Fibroblast of lung (primary cell): ENCODE measurements around the gene GLIS1. TPM values are rescaled to one million over a fixed set of nuclear protein-coding genes. Genes with fewer than 3 reads are reported as not detected.

ENCODE experiments used
- DNase-seq, 2 donors: peaks; one replicate each; pipeline versions ENCODE4 v3.0.0 to v3.0.0-alpha.2; 2010; ENCODE audit warnings: low read depth in 2 of 2
- H2AFZ ChIP-seq: 2 replicates; pipeline ENCODE4 v1.5.1; 2012; ENCODE audit warnings: low read length, control low read depth, inconsistent platforms
- H3K27ac ChIP-seq: 2 replicates; pipeline ENCODE4 v1.5.1; 2011; ENCODE audit warnings: low read length, control low read depth; ENCODE audit not compliant: insufficient read depth
- H3K27me3 ChIP-seq: 2 replicates; pipeline ENCODE4 v1.5.1; 2011; ENCODE audit warnings: mild to moderate bottlenecking, low read length; ENCODE audit not compliant: control insufficient read depth, insufficient read depth
- H3K36me3 ChIP-seq: 2 replicates; pipeline ENCODE4 v1.5.1; 2011; ENCODE audit warnings: low read length; ENCODE audit not compliant: control insufficient read depth, insufficient read depth
- H3K4me1 ChIP-seq: 2 replicates; pipeline ENCODE4 v1.5.1; 2011; ENCODE audit warnings: low read length; ENCODE audit not compliant: control insufficient read depth, insufficient read depth; ENCODE audit errors: extremely low read depth
- H3K4me2 ChIP-seq: 2 replicates; pipeline ENCODE4 v1.5.1; 2011; ENCODE audit warnings: low read length, control low read depth; ENCODE audit not compliant: insufficient read depth; ENCODE audit errors: extremely low read depth
- H3K4me3 ChIP-seq, 4 experiments: fragments of 200-600 bp in 1 of 4; sonication (generic) in 1 of 4; replicated peaks in 1 of 4; 2 replicates each; pipeline ENCODE4 v1.5.1; 2011 to 2016; ENCODE audit warnings: low read length in 4 of 4, low read depth in 3 of 4, mild to moderate bottlenecking in 3 of 4, control low read depth in 2 of 4, inconsistent platforms in 1 of 4, mixed read lengths in 1 of 4; ENCODE audit not compliant: insufficient read depth in 1 of 4; ENCODE audit errors: control extremely low read depth in 1 of 4
- H3K79me2 ChIP-seq: 2 replicates; pipeline ENCODE4 v1.5.1; 2012; ENCODE audit warnings: mild to moderate bottlenecking, low read length, inconsistent platforms; ENCODE audit not compliant: control insufficient read depth, insufficient read depth
- H3K9ac ChIP-seq: 2 replicates; pipeline ENCODE4 v1.5.1; 2011; ENCODE audit warnings: mild to moderate bottlenecking, low read length, control low read depth; ENCODE audit not compliant: insufficient read depth
- H3K9me3 ChIP-seq: 2 replicates; pipeline ENCODE4 v1.5.1; 2012; ENCODE audit warnings: low read depth, low read length; ENCODE audit not compliant: control insufficient read depth, insufficient read depth
- H4K20me1 ChIP-seq: 2 replicates; pipeline ENCODE4 v1.5.1; 2011; ENCODE audit warnings: low read length; ENCODE audit not compliant: control insufficient read depth, insufficient read depth; ENCODE audit errors: extremely low read depth
- CTCF ChIP-seq, 2 donors: IDR thresholded peaks in 1 of 2; conservative IDR thresholded peaks in 1 of 2; 1 replicate in 1 of 2; 2 replicates in 1 of 2; pipeline ENCODE4 v1.5.1; 2011 to 2012; ENCODE audit warnings: low read length in 2 of 2, control low read depth in 1 of 2, inconsistent platforms in 1 of 2, low read depth in 1 of 2, mild to moderate bottlenecking in 1 of 2
- EZH2 ChIP-seq: IDR thresholded peaks from 2 replicates; pipeline ENCODE4 v1.5.1; 2012; ENCODE audit warnings: low read length, control low read depth, mild to moderate bottlenecking; ENCODE audit errors: missing control alignments
- polyA plus RNA-seq, 2 donors: library from polyadenylated mRNA; depleted of rRNA in 1 of 2; stranded (reverse) in 1 of 2; unstranded in 1 of 2; fragments of >200 nt; gene quantifications; 2 replicates each; pipeline ENCODE4 v1.2.1, GENCODE V29; 2011 to 2012; ENCODE audit warnings: missing spikeins in 1 of 2
- total RNA-seq: library from RNA; depleted of rRNA; stranded (reverse); fragments of >200 nt; gene quantifications from 2 replicates; pipeline ENCODE4 v1.2.1, GENCODE V29; 2014

GLIS1 gene
- total and polyA plus RNA-seq, 2 donors (not counting 1 experiment from before 2014, with no cell fraction given), result under 0.01 to 0.05 TPM

- no peak overlapping the region for H3K4me3 ChIP-seq
- no peak overlapping the region for H3K27ac ChIP-seq
- no peak overlapping the region for H2AFZ ChIP-seq
- no peak for DNase-seq
- no peaks in the 10 kb centered on the region for H3K36me3 ChIP-seq
- H3K4me2 ChIP-seq, result no peak overlapping the region
- no peaks in the 10 kb centered on the region for H3K9me3 ChIP-seq
- no peaks in the 10 kb centered on the region for H4K20me1 ChIP-seq
- no peaks in the 10 kb centered on the region for H3K4me1 ChIP-seq
- H3K79me2 ChIP-seq, result no peaks in the 10 kb centered on the region
- peaks cover 4% of the 10 kb centered on the region for H3K27me3 ChIP-seq
- no peak overlapping the region for H3K9ac ChIP-seq
- TF ChIP-seq EZH2, result no peak
- TF ChIP-seq CTCF (conservative IDR thresholded peaks at IDR 0.05 in 1 of 2, IDR thresholded peaks at IDR 0.05 in 1 of 2; ENCODE audit: low read depth in 1 of 2, low read length in 2 of 2), result no peak
Measured at GRCh38 chr1:53700776-53701175, 38.2 kb downstream of the GLIS1 start.

- no peak overlapping the region for H3K4me3 ChIP-seq
- peaks cover 3% of the 10 kb centered on the region for H3K27me3 ChIP-seq
- H3K36me3 ChIP-seq, result no peaks in the 10 kb centered on the region
- no peak overlapping the region for H2AFZ ChIP-seq
- TF ChIP-seq CTCF (conservative IDR thresholded peaks at IDR 0.05 in 1 of 2, IDR thresholded peaks at IDR 0.05 in 1 of 2; ENCODE audit: low read depth in 1 of 2, low read length in 2 of 2), result no peak
- TF ChIP-seq EZH2, result no peak
- no peak overlapping the region for H3K27ac ChIP-seq
- H3K79me2 ChIP-seq, result no peaks in the 10 kb centered on the region
- no peak for DNase-seq
- H3K9ac ChIP-seq, result no peak overlapping the region
- no peak overlapping the region for H3K4me2 ChIP-seq
- H3K4me1 ChIP-seq, result no peaks in the 10 kb centered on the region
- no peaks in the 10 kb centered on the region for H4K20me1 ChIP-seq
- no peaks in the 10 kb centered on the region for H3K9me3 ChIP-seq
Measured at GRCh38 chr1:53699981-53700380, 39.0 kb downstream of the GLIS1 start.

- no peak for DNase-seq
- H4K20me1 ChIP-seq, result no peaks in the 10 kb centered on the region
- H3K9ac ChIP-seq, result no peak overlapping the region
- no peak overlapping the region for H3K4me3 ChIP-seq
- no peaks in the 10 kb centered on the region for H3K9me3 ChIP-seq
- no peaks in the 10 kb centered on the region for H3K36me3 ChIP-seq
- peaks cover 2% of the 10 kb centered on the region for H3K27me3 ChIP-seq
- no peaks in the 10 kb centered on the region for H3K79me2 ChIP-seq
- H3K4me1 ChIP-seq, result no peaks in the 10 kb centered on the region
- H3K4me2 ChIP-seq, result no peak overlapping the region
- no peak overlapping the region for H3K27ac ChIP-seq
- TF ChIP-seq EZH2 (no peak), CTCF (conservative IDR thresholded peaks at IDR 0.05 in 1 of 2, IDR thresholded peaks at IDR 0.05 in 1 of 2; ENCODE audit: low read depth in 1 of 2, low read length in 2 of 2) (no peak)
- H2AFZ ChIP-seq, result no peak overlapping the region
Measured at GRCh38 chr1:53698384-53698980, 40.5 kb downstream of the GLIS1 start.
